ENCODE data around the gene SIL1.

Gene SIL1

GRCh38 chr5:139103762-139104161 is 94.4 kb downstream of the SIL1 start:
- Histone ChIP-seq H4K5ac (ENCODE audit: low read length) (no peak overlapping the region), H3K79me1 (ENCODE audit: low read length) (no peaks in the 10 kb centered on the region), H3K36me3 (ENCODE audit: control insufficient read depth, insufficient read depth, low read length) (no peaks in the 10 kb centered on the region), H2AK5ac (ENCODE audit: low read length) (no peak overlapping the region), H4K8ac (ENCODE audit: low read depth, low read length) (no peak overlapping the region), H3K56ac (ENCODE audit: low read length) (no peak overlapping the region), H2BK120ac (ENCODE audit: low read depth, low read length) (no peak overlapping the region), H3K18ac (ENCODE audit: low read length) (no peak overlapping the region), H3K4ac (ENCODE audit: low read depth, low read length) (no peak overlapping the region), H3K27me3 (ENCODE audit: insufficient read depth, low read length, poor library complexity) (no peaks in the 10 kb centered on the region), H3K23ac (ENCODE audit: low read length) (no peak overlapping the region), H3K4me1 (ENCODE audit: control insufficient read depth, low read depth, low read length) (no peaks in the 10 kb centered on the region), H3K79me2 (ENCODE audit: control insufficient read depth, insufficient read depth, low read length) (no peaks in the 10 kb centered on the region), H3K9ac (ENCODE audit: low read length) (no peak overlapping the region), H3K27ac (ENCODE audit: low read depth, low read length) (no peak overlapping the region), H3K4me2 (ENCODE audit: low read length) (no peak overlapping the region), H2BK15ac (replicated peaks; ENCODE audit: low read depth) (no peak overlapping the region), H2BK5ac (ENCODE audit: low read length) (no peak overlapping the region), H3K4me3 (ENCODE audit: low read length) (no peak overlapping the region)
- DNase-seq: no peak

GRCh38 chr5:139100825-139101224 is 97.3 kb downstream of the SIL1 start:
- WGBS (ENCODE audit: extremely low coverage, insufficient coverage, low lambda C conversion rate): no CpG with 5 or more reads among the region's 3 CpGs
- no peak overlapping the region for H2BK120ac ChIP-seq (ENCODE audit: low read depth, low read length)
- H4K8ac ChIP-seq (ENCODE audit: low read depth, low read length): no peak overlapping the region
- no peak overlapping the region for H3K4me2 ChIP-seq (ENCODE audit: low read length)
- H3K23ac ChIP-seq (ENCODE audit: low read length): no peak overlapping the region
- H3K4me1 ChIP-seq (ENCODE audit: control insufficient read depth, low read depth, low read length): no peaks in the 10 kb centered on the region
- H3K36me3 ChIP-seq (ENCODE audit: control insufficient read depth, insufficient read depth, low read length): no peaks in the 10 kb centered on the region
- no peak overlapping the region for H3K56ac ChIP-seq (ENCODE audit: low read length)
- no peak overlapping the region for H2AK5ac ChIP-seq (ENCODE audit: low read length)
- no peak overlapping the region for H3K27ac ChIP-seq (ENCODE audit: low read depth, low read length)
- H3K27me3 ChIP-seq (ENCODE audit: insufficient read depth, low read length, poor library complexity): no peaks in the 10 kb centered on the region
- no peak overlapping the region for H3K18ac ChIP-seq (ENCODE audit: low read length)
- no peak overlapping the region for H4K5ac ChIP-seq (ENCODE audit: low read length)
- no peaks in the 10 kb centered on the region for H3K79me2 ChIP-seq (ENCODE audit: control insufficient read depth, insufficient read depth, low read length)
- H3K79me1 ChIP-seq (ENCODE audit: low read length): no peaks in the 10 kb centered on the region
- H2BK15ac ChIP-seq (replicated peaks; ENCODE audit: low read depth): no peak overlapping the region
- no peak overlapping the region for H3K9ac ChIP-seq (ENCODE audit: low read length)
- no peak overlapping the region for H3K4me3 ChIP-seq (ENCODE audit: low read length)
- H3K4ac ChIP-seq (ENCODE audit: low read depth, low read length): no peak overlapping the region
- no peak overlapping the region for H2BK5ac ChIP-seq (ENCODE audit: low read length)
- no peak for DNase-seq

- no peak overlapping the region for H3K4me2 ChIP-seq (ENCODE audit: low read length)
- no peak for DNase-seq
- no CpG with 5 or more reads among the region's 1 CpG for WGBS (ENCODE audit: extremely low coverage, insufficient coverage, low lambda C conversion rate)
- no peak overlapping the region for H2BK120ac ChIP-seq (ENCODE audit: low read depth, low read length)
- H3K4me1 ChIP-seq (ENCODE audit: control insufficient read depth, low read depth, low read length): no peaks in the 10 kb centered on the region
- H2BK15ac ChIP-seq (replicated peaks; ENCODE audit: low read depth): no peak overlapping the region
- H3K18ac ChIP-seq (ENCODE audit: low read length): no peak overlapping the region
- no peak overlapping the region for H4K8ac ChIP-seq (ENCODE audit: low read depth, low read length)
- H3K27ac ChIP-seq (ENCODE audit: low read depth, low read length): no peak overlapping the region
- H2BK5ac ChIP-seq (ENCODE audit: low read length): no peak overlapping the region
- H3K27me3 ChIP-seq (ENCODE audit: insufficient read depth, low read length, poor library complexity): no peaks in the 10 kb centered on the region
- H3K23ac ChIP-seq (ENCODE audit: low read length): no peak overlapping the region
- H3K36me3 ChIP-seq (ENCODE audit: control insufficient read depth, insufficient read depth, low read length): no peaks in the 10 kb centered on the region
- H2AK5ac ChIP-seq (ENCODE audit: low read length): no peak overlapping the region
- H3K4me3 ChIP-seq (ENCODE audit: low read length): no peak overlapping the region
- H3K79me2 ChIP-seq (ENCODE audit: control insufficient read depth, insufficient read depth, low read length): no peaks in the 10 kb centered on the region
- no peak overlapping the region for H3K56ac ChIP-seq (ENCODE audit: low read length)
- no peak overlapping the region for H3K9ac ChIP-seq (ENCODE audit: low read length)
- no peaks in the 10 kb centered on the region for H3K79me1 ChIP-seq (ENCODE audit: low read length)
- H4K5ac ChIP-seq (ENCODE audit: low read length): no peak overlapping the region
- H3K4ac ChIP-seq (ENCODE audit: low read depth, low read length): no peak overlapping the region
These were observed 103.7 kb downstream of the SIL1 start for GRCh38 chr5:139094154-139095131.

- Histone ChIP-seq H3K4me3 (ENCODE audit: low read length) (no peak overlapping the region), H3K4me2 (ENCODE audit: low read length) (no peak overlapping the region), H4K8ac (ENCODE audit: low read depth, low read length) (no peak overlapping the region), H3K23ac (ENCODE audit: low read length) (no peak overlapping the region), H3K36me3 (ENCODE audit: control insufficient read depth, insufficient read depth, low read length) (no peaks in the 10 kb centered on the region), H2BK5ac (ENCODE audit: low read length) (no peak overlapping the region), H3K18ac (ENCODE audit: low read length) (no peak overlapping the region), H3K27ac (ENCODE audit: low read depth, low read length) (no peak overlapping the region), H3K9ac (ENCODE audit: low read length) (no peak overlapping the region), H2BK120ac (ENCODE audit: low read depth, low read length) (no peak overlapping the region), H3K4me1 (ENCODE audit: control insufficient read depth, low read depth, low read length) (no peaks in the 10 kb centered on the region), H3K79me1 (ENCODE audit: low read length) (no peaks in the 10 kb centered on the region), H3K56ac (ENCODE audit: low read length) (no peak overlapping the region), H3K4ac (ENCODE audit: low read depth, low read length) (no peak overlapping the region), H3K79me2 (ENCODE audit: control insufficient read depth, insufficient read depth, low read length) (no peaks in the 10 kb centered on the region), H2AK5ac (ENCODE audit: low read length) (no peak overlapping the region), H2BK15ac (replicated peaks; ENCODE audit: low read depth) (no peak overlapping the region), H4K5ac (ENCODE audit: low read length) (no peak overlapping the region), H3K27me3 (ENCODE audit: insufficient read depth, low read length, poor library complexity) (no peaks in the 10 kb centered on the region)
- no peak for DNase-seq
- no CpG with 5 or more reads among the region's 5 CpGs for WGBS (ENCODE audit: extremely low coverage, insufficient coverage, low lambda C conversion rate)
These were observed 105.3 kb downstream of the SIL1 start for GRCh38 chr5:139092741-139093343.

- Histone ChIP-seq H3K27me3 (ENCODE audit: insufficient read depth, low read length, poor library complexity) (no peaks in the 10 kb centered on the region), H3K79me2 (ENCODE audit: control insufficient read depth, insufficient read depth, low read length) (no peaks in the 10 kb centered on the region), H2BK15ac (replicated peaks; ENCODE audit: low read depth) (no peak overlapping the region), H3K9ac (ENCODE audit: low read length) (no peak overlapping the region), H4K8ac (ENCODE audit: low read depth, low read length) (no peak overlapping the region), H2AK5ac (ENCODE audit: low read length) (no peak overlapping the region), H3K23ac (ENCODE audit: low read length) (no peak overlapping the region), H3K36me3 (ENCODE audit: control insufficient read depth, insufficient read depth, low read length) (no peaks in the 10 kb centered on the region), H3K56ac (ENCODE audit: low read length) (no peak overlapping the region), H3K79me1 (ENCODE audit: low read length) (no peaks in the 10 kb centered on the region), H3K4me3 (ENCODE audit: low read length) (no peak overlapping the region), H3K4me1 (ENCODE audit: control insufficient read depth, low read depth, low read length) (no peaks in the 10 kb centered on the region), H3K4me2 (ENCODE audit: low read length) (no peak overlapping the region), H2BK120ac (ENCODE audit: low read depth, low read length) (no peak overlapping the region), H3K4ac (ENCODE audit: low read depth, low read length) (no peak overlapping the region), H3K27ac (ENCODE audit: low read depth, low read length) (no peak overlapping the region), H4K5ac (ENCODE audit: low read length) (no peak overlapping the region), H3K18ac (ENCODE audit: low read length) (no peak overlapping the region), H2BK5ac (ENCODE audit: low read length) (no peak overlapping the region)
- DNase-seq: peak; percentile 30
- no CpG with 5 or more reads among the region's 5 CpGs for WGBS (ENCODE audit: extremely low coverage, insufficient coverage, low lambda C conversion rate)
These were observed 106.6 kb downstream of the SIL1 start for GRCh38 chr5:139091439-139092156.

All from mesendoderm (in vitro differentiated cells).